ENCODE measurements around the gene CDH4. TPM values are rescaled to one million over a fixed set of nuclear protein-coding genes. Genes with fewer than 3 reads are reported as not detected.

CDH4 gene
- total and polyA plus RNA-seq, 9 of the 15 experiments (the other 6 are each of a cell fraction or from before 2014, with no cell fraction given): 0.04 TPM; not detected in 8

- TF ChIP-seq USF1 (CRISPR knock-in tag; IDR thresholded peaks at IDR 0.05) (no peak), BCLAF1 (IDR thresholded peaks at IDR 0.05; ENCODE audit: borderline replicate concordance in 1 of 2, control insufficient read depth in 1 of 2, low read depth in 2 of 2, low read length in 1 of 2) (no peak), RNF2 (IDR thresholded peaks at IDR 0.05) (no peak)
Measured at GRCh38 chr20:61611401-61612180, 359.5 kb downstream of the CDH4 start (continued).

GRCh38 chr20:61613917-61614705 is 362.1 kb downstream of the CDH4 start:
- ChIA-PET POLR2A (no interaction called here), CTCF (ENCODE audit: low intra/inter-chr PET ratio) (no interaction called here)
- Histone ChIP-seq H3K9me1 (ENCODE audit: control insufficient read depth, insufficient read depth, low read length) (no peaks in the 10 kb centered on the region), H3K9me3 (replicated peaks; ENCODE audit: control insufficient read depth, insufficient read depth, low read depth, low read length) (no peaks in the 10 kb centered on the region), H3K4me3 (no peak overlapping the region), H3K36me3 (ENCODE audit: control insufficient read depth, insufficient read depth, low read length) (no peaks in the 10 kb centered on the region), H3K4me1 (replicated peaks in 1 of 2; ENCODE audit: control insufficient read depth in 2 of 2, insufficient read depth in 2 of 2, low read length in 2 of 2) (no peaks in the 10 kb centered on the region), H3K27me3 (ENCODE audit: control insufficient read depth in 2 of 2, insufficient read depth in 2 of 2, low read length in 2 of 2) (peaks cover 0 to 22% of the 10 kb centered on the region in 2 experiments; a peak in 2 of 5 replicates), H3K79me2 (ENCODE audit: control insufficient read depth, insufficient read depth, low read length) (no peaks in the 10 kb centered on the region), H2AFZ (ENCODE audit: low read depth, low read length) (no peak overlapping the region), H3K4me2 (ENCODE audit: insufficient read depth, low read length) (no peak overlapping the region), H3K9ac (ENCODE audit: insufficient read depth in 1 of 2, low read depth in 2 of 2, low read length in 2 of 2) (no peak overlapping the region), H4K20me1 (replicated peaks; ENCODE audit: control insufficient read depth, insufficient read depth, low read length) (no peaks in the 10 kb centered on the region), H3K27ac (ENCODE audit: extremely low read depth, low read depth, low read length) (no peak overlapping the region)
- BruUV-seq (replicated peaks): no TSS peak
- in situ Hi-C loops (cut with MboI) (no loop called here), intact Hi-C loops (cut with micrococcal nuclease) (no loop called here)
- FAIRE-seq (no peak), DNase-seq (ENCODE audit: extremely low read depth in 1 of 4, low spot score in 3 of 4) (no peak), ATAC-seq (no peak)
- WGBS (ENCODE audit: insufficient coverage, low coverage, missing lambda C conversion rate): 0% methylated on average over 11 of the region's 13 CpGs
- TF ChIP-seq JUND (IDR thresholded peaks at IDR 0.05; ENCODE audit: borderline replicate concordance, low read depth, low read length) (no peak), JUND (tag; IDR thresholded peaks at IDR 0.05; ENCODE audit: borderline replicate concordance, low read depth, low read length) (no peak), SMAD2 (IDR thresholded peaks at IDR 0.05; ENCODE audit: low read depth, low read length) (no peak), MLX (CRISPR knock-in tag; conservative IDR thresholded peaks at IDR 0.05) (no peak), PTRF (tag; IDR thresholded peaks at IDR 0.05) (no peak), ZC3H8 (IDR thresholded peaks at IDR 0.05) (no peak), CHD1 (IDR thresholded peaks at IDR 0.05; ENCODE audit: low read length) (no peak), USF2 (CRISPR knock-in tag; IDR thresholded peaks at IDR 0.05) (no peak), RBM15 (IDR thresholded peaks at IDR 0.05; ENCODE audit: insufficient read depth, low read length) (no peak), ZNF263 (CRISPR knock-in tag; IDR thresholded peaks at IDR 0.05; ENCODE audit: borderline replicate concordance) (no peak)
